Astrocyte of the hippocampus (primary cell): Measurements from ENCODE around the gene TRMT2A.
"Not testable (repeated sequence)": the region's sequence is repeated elsewhere in the genome, so short reads cannot be mapped to it uniquely, and the experiment has no call there.

Experiments used
- DNase-seq: peaks from one replicate; pipeline ENCODE4 v3.0.0; 2011; ENCODE audit warnings: low read depth, low spot score

Gene TRMT2A, protein sequence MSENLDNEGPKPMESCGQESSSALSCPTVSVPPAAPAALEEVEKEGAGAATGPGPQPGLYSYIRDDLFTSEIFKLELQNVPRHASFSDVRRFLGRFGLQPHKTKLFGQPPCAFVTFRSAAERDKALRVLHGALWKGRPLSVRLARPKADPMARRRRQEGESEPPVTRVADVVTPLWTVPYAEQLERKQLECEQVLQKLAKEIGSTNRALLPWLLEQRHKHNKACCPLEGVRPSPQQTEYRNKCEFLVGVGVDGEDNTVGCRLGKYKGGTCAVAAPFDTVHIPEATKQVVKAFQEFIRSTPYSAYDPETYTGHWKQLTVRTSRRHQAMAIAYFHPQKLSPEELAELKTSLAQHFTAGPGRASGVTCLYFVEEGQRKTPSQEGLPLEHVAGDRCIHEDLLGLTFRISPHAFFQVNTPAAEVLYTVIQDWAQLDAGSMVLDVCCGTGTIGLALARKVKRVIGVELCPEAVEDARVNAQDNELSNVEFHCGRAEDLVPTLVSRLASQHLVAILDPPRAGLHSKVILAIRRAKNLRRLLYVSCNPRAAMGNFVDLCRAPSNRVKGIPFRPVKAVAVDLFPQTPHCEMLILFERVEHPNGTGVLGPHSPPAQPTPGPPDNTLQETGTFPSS

DNA sequence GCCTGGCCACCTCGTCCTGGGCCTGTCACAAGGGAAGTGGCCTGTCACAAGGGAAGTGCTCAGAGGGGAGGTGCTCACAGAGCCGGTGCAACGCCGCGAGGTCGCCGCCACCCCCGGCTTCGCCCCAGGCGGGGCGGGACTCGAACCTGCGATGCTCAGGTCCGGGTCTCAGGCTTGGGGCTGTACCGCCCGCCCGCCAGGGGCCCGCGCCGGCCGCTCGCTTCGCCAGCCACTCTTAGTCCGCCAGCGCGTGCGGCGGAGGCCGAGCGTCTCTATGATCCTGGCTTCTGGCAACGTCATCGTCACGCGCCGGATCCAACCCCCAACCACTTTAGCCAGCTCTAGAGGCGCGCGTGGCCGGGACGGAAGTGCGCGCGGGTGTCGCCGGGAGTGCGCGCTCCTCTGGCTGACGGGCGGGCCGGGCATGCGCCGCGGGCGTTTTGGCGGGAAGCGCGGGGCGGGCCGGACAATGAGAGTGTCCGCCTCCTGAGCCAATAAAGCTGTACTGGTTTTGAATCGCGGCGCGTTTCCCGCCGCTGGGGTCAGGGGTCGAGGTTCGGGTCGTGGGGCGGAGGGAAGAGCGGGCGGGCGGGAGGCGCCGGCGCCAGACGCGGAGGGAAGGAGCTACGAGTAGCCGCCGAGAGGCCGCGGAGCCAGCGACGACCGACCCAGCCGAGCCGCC is at the start of gene TRMT2A:
Gene TRMT2A, minus strand, starts transcription at position 276 of the 682 bp plus-strand sequence. CDS start 320 bp downstream, outside the sequence.
- DNase-seq, result peak; percentile 100

DNA sequence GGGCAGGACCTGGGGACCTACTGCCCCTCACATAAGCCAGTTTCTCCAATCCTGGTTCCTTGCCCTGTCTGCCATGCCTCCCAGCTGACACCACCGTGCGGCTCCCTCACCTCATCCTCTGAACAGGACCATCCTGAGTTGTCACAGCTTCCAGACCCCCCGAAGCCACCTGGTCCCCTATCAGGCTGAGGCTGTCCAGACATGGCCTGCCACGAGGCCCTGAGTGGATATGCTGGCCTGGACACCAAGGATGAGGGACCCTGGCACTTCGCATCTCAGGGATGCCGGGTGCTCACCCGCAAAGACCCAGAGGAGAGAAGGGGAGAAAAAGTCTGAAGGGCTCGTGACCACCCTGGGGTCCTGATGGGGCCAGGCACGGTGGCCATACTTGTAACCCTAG is 49.7 kb upstream of the TRMT2A start:
- no peak for DNase-seq

DNA sequence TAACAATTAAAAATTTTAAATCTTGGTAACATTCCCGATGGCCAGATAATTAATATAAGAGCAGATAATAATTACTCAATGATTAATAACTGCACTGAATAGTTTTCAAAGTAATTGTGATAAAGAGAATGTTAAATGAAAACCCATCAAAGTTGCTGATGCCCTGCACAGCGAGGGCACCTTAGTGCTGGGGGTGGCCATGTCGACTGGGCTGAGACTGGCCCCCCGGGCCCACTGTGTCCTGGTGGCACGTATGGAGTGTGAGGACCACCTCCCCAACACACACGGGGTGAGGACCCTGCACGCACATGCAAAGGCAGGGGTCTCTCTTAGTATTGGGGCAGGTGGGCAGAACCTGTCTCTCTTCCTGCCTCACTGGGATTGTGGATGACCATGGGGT is 48.9 kb upstream of the TRMT2A start:
- DNase-seq, result no peak

DNA sequence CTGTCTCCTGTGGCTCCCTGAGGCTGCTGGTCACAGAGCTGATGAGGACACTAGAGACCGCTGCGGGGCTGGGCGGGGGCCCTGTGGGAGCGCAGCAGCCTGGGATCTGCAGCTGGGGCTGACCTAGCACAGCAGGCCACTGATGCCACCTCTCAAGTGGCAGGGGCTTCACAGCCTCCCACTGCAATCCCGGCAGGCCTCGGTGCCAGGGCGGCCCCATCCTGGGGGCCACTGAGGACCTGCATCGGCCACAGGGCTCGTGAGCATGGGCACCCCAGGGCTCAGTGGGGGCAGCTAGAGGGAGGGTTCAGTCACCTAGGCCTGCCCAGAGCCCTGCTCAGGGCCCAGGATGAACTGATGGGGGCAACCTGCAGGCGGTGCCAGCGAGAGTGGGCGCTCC is 48.4 kb upstream of the TRMT2A start:
- DNase-seq, result no peak

DNA sequence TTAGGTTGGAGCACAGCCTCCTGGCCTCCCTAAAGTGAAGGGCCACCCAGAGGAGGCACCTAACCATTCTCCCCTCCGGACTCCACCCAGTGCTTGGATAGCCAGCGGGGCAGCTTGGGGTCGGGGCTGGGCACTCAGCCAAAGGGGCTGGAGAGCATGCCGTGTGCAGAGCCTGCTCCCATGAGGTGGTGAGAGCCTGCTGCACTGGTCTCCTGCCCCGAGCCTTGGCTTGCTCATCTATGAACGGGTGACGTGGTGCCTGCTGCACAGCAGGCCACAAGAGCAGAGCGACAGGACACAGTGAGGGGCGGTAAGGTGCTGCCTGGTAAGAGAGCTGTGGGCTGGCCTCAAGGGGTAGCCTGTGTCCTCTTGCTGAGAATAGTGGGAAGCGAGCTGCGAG is 47.8 kb upstream of the TRMT2A start:
- no peak for DNase-seq

DNA sequence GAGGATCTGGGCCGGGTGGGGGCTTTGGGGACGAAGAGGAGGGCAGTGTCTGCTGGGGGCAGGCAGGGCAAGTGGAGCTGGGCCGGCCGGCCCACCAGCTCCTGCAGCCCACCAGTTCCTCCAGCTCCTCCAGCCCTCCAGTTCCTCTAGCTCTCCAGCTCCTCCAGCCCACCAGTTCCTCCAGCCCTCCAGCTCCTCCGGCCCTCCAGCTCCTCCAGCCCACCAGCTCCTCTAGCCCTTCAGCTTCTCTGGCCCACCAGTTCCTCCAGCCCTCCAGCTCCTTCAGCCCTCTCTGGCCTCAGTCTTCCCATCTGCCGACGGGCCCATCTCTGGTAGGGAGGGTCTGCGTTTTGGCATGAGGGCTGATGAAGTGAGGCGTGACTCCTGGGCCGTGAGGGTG is 43.0 kb upstream of the TRMT2A start:
- DNase-seq, result no peak

DNA sequence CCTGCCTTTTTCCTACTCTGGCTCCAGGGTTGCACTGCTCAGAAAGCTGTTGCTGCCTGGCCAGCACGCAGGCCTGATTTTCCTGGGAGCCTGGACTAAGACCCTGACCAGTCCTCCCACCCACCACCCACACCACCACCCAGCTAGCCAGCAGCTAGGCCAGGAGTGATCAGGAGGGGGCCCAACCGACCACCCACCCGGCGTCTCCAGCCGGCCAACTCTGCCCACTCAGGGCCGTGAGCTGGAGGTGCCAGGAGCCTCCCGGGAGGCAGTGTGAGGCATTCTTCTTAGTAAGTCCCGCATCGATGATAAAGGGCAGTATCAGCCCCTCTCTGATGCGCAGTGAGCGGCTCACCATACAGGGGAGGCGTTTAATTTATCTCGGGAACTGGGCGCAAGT is 42.5 kb upstream of the TRMT2A start:
- DNase-seq, result not testable (repeated sequence)

DNA sequence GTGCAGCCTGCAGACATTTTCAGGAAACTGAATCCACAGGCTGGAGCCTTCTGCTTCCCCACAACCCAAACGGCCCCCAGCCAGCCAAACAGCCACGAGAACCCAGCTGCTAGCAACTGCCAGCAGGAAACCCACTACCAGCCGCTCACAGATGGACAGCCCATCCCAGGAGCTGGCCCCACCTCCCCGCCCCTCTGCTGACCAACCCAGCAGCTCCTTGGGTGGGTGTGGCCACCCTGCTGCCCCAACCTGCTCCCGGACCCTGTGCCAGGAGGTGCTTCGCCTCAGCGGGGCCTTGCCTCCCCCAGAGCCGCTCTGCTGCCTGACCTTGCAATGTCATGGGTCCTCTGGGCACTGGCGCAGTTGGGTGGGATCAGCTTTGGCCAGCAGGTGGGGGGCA is 42.0 kb upstream of the TRMT2A start:
- no peak for DNase-seq

DNA sequence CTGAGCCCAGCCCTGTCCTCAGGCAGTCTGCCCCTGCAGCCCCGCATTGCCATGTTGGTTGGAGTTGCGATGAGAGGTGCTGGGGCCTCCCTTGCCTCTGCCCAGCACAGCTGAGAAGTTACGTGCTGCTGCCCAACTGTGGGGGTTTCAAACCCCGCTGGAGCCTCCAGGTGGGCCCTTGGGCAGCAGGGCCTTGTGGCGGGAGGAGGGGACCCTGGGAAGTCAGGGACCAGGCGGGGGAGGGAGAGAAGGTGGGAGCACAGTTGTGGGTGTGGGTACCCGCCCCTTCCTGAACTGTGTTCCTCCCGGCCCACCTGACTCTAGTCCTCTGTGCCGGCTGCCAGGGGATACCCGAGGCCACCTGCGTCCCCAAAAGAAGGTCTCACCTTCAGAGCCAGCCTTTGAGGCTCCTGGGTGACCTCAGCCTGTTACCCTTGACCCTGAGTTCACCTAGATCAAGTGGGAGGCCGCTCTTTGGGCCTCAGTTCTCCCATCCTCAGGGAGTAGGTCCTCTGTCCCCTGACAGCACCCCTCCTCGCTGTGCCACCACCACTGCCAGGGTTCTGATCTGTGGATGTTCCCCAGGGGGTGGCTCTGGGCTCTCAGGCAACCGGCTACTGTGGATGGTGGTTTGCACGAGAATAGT is 41.5 kb upstream of the TRMT2A start:
- DNase-seq, result no peak

DNA sequence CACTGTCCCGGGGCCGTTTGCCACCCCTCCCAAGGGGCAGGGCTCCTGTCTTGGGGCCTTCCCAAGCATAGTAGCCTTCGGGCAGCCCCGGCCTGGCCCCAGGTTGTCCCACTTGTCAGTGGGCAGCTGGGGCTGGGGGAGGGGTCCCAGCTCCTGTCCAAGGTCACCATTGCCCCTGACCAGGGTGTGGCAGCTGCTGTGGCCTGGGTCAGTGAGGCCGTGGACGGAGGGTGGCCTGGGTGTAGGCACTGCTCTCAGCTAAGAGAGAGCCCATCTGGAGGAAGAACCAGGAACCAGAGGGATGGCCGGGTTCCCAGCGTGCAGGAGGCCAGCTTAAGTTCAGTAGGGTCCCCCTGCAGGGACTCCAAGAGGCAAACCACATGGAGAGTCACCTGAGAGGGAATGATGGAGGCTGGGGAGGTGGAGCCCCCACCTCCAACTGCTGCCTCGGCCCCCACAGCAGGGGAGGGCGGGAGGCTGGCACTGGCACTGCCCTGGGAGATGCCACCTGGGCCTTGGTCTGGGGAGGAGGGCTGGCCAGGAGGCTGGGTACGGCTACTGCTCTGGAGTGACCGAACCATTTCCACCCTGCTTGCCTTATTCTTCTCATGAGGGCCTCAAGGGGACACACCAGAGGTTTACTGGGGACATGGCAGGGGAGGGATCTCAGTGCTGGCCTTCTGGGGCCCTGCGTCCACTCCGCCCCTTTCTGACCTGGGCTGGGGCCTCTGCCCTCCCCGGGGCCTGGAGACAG is 40.6 kb upstream of the TRMT2A start:
- no peak for DNase-seq

DNA sequence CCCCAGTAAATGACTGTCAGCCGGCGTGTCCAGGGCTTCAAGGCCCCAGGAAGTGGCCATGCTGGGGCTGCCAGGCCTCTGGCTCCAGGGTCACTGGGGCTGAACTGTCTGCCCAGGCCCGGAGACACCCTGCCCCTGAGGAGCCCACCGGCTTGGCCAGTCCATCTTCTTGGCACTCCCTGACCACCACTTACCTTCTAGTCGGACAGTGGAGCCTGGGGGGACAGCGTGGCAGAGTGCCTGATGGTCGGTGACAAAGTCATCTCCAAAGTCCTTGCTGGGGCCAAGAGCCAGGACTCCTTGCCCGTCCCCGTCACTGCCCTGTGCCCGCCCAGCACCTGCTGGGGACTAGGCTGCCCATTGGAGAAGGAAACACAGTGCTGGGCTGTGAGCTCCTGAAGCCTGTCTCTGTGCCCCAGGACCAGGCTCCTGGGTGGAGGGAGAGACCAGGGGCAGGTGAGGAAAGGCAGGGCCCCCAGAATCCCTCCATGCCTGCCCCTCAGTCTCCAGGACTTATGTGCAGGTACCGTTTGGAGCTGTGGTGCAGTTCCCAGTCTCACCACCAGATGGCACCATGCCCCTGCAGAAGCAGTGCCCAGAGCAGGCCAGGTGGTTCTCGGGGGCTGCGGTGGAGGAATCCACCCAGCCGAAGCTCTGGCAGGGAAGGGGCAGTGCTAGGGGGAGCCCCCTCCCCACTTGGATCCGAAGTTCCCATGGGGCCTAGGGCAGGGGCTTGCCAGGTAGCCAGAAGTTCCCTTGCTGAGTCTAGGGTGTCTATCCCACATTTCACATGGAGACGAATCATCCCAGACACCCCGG is 39.8 kb upstream of the TRMT2A start:
- DNase-seq, result peak; percentile 86

DNA sequence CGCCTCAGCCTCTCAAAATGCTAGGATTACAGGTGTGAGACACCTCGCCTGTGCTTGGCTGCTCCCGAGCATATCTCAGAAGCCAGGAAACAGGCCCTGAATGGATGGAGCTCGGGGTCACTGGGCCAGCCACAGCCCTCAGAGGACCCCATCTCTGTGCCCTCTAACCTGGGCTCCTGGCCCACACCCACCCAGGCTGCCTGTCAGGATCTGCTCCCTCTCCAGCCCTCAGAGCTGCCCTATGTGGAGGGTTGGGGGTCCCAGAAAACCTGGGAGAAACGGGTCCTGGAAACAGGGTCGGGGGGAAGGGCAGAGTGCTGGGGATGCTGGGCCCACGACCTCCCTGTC is 39.0 kb upstream of the TRMT2A start:
- no peak for DNase-seq

DNA sequence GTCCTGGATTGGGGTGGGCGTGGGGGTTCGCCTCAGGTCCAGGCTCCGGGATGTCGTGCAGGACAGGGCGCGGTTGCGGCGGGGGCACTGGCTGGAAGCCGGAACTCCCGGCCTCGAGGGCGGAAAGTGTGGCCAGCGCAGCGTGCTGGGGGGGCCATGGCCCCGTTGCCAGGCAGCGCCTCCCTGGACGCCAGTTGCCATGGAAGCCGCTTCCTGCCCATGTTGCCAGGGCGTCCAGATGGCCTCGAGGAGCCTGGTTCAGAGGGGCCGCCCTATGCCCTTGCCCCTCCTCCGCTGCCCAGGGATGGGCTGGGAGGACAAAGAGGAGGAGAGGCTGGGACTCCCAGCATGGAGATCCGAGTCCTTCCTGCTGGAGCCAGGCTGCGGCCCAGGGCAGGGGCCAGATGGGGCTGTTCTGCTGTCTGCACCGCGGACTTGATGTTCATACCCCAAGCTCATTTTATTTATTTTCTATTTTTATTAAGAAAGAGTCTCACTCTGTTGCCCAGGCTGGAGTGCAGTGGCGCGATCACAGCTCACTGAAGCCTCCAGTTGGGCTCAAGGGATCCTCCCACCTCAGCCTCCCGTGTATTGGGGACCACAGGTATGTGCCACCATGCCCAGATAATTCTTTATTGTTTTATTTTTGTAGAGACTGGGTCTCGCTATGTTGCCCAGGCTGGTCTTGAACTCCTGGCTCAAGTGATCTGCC is 38.5 kb upstream of the TRMT2A start:
- peak; percentile 77 for DNase-seq

DNA sequence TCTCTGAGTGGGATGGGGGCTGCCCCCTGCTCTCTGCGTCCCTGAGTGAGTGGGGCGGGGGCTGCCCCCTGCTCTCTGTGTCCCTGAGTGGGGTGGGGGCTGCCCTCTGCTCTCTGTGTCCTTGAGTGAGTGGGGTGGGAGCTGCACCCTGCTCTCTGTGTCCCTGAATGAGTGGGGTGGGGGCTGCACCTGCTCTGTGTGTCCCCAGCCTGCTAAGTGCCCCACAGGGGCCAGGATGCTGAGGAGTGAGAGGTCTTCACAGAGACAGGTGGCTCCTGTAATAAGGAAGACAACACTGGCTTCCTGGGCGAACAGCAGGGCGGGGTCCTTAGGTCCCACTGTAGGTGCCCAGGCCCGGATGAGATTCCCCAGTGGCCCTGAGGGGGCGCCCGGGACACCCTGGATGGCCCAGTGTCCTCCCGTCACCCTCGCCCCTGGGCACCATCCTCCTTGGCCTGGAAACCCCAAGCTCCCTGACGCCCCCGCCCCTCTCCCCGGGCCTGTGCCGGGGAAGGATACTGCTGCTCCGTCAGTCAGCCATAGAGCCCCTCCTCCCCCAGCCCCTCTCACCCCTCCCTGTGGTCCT is 37.7 kb upstream of the TRMT2A start:
- DNase-seq, result no peak

DNA sequence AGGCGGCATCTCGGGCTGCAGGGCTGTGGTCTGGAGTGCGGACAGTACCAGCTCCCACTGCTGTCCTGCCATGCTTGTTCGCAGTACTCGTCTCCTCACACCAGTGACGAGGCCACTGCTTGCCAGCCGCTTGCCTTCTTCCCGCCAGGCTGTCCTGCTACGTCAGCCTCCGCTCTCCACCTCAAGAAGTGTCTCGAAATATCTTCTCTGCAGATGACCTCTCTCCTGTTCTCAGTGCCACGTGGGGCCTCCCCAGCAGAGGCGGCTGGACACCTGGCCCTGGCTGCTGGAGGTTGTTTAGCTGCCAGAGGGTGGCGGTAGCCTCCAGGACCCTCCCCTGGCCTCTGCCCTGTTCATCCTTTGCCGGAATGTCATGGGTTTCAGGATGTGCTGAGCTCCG is 36.9 kb upstream of the TRMT2A start:
- no peak for DNase-seq

DNA sequence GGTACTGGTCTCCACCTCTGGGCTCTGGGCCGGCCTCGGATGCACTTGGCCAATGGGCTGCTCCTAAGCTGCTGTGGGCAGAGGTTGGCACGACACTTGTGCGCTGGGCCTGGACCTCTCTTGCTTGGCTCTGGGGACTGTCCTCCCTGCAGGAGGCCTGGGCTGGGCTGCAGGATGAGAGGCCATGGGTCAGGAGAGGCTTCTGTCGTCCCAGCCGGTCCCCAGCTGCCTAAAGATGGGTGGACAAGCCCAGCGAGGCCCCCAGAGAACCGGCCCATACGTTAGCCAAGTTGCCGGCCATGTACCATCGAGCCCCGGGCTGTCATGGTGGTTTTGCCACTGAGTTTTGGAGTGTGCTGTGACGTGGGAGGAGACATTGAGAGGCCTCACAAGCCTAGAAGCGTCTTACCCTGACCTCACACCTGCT is 35.5 kb upstream of the TRMT2A start:
- DNase-seq, result no peak

DNA sequence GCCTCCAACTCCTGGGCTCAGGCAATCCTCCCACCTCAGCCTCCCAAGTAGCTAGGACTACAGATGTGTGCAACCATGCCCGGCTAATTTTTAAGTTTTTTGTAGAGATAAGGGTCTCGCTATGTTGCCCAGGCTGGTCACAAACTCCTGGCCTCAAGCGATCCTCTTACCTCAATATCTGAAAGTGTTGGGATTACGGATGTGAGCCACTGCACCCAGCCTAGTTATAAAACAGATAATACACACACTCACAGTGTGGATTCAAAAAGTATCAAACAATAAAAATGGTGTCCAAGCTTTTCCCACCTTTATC is 34.2 kb upstream of the TRMT2A start:
- DNase-seq, result no peak

DNA sequence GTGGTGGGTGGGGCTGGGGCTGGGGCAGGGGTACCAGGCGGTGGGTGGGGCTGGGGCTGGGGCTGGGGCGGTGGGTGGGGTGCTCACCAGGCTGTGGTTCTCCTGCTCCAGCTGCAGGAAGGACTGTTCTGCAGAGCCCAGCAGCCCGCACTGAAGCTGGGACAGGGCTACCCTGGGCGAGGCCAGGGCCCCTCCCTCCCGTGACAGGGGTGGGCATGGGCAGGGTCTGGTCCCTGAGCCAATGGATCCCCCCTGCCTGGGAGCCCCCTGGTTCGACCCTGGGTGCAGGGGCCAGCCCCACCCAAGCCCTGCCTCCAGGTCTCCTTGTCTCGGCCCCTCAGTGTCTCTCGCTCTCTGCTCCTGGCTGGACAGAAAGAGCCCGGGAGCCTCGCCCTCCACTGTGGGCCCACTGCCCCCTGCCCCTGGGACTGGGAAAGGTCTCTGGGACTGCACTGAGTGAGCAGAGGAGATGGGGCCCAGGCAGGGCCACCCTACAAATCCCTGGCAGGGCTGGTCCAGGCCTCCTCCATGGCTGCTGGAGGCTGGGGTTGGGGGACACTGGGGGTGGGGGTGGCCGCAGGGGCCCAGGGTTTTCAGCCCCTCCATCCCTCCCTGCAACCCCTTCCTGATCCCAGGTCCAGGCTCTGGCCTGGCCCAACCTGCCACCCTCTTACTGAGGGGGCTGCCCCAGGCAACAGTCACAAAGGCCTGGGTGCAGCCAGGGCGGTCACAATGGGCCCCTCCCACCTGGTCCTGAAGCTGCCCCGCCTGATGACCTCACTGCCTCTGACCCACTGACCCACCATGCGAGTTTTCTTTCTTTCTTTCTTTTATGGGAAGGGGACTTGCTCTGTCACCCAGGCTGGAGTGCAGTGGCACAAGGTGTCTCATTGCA is 33.6 kb upstream of the TRMT2A start, which contains the start of gene CCDC188:
Gene CCDC188, minus strand, starts transcription at position 675 of the 895 bp plus-strand sequence. Its CDS starts 69 bp downstream, at position 606.
- DNase-seq, result no peak
